Stimulated activated CD8-positive, alpha-beta memory T cell treated with anti-CD3 and anti-CD28 coated beads, Interleukin-2, amount 100 ng/mL, for 48 hours (primary cell): ENCODE data around the gene BAX.

Experiments used
- DNase-seq, 2 donors: peaks; one replicate each; pipeline ENCODE4 v3.0.0-alpha.2; 2020; ENCODE audit warnings: low read depth in 2 of 2

The BAX gene

GRCh38 chr19:48985711-48986110 lies 31.0 kb downstream of the BAX start:
- no peak for DNase-seq

- no peak for DNase-seq
Observed at GRCh38 chr19:48986211-48986610, 31.5 kb downstream of the BAX start.

DNA sequence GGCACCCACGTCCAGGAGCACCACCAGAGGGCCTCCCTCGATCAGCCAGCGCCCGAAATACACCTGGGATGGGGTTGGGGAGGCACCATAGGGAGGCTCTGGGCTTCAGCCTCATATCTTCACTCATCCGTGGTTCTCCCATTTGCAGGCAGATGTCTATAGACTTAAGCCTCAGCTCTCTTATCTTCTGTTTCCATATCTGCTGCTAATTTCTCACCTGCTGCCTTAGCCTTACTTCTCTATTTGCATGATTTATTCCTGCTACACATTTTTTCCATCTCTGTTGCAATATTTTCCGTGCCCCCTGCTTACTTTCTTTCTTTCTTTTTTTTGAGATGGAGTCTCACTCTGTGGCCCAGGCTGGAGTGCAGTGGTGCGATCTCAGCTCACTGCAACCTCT lies 32.6 kb downstream of the BAX start:
- no peak for DNase-seq

DNA sequence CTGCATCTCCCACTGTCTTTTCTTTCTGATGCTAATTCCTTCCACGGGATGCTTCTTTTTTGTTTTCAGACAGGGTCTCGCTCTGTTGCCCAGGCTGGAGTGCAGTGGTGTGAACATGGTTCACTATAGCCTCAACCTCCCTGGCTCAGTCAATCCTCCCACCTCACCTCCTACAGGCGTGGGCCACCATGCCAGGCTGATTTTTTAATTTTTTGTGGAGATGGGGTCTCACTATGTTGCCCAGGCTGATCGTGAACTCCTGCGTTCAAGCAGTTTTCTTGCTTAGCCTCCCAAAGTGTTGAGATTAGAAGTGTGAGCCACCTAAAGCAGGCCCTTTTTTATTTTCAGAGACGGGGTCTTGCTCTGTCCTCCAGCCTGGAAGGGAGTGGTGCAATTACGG lies 33.6 kb downstream of the BAX start:
- no peak for DNase-seq

- no peak for DNase-seq
Observed at GRCh38 chr19:48988860-48989259, 34.2 kb downstream of the BAX start.

- no peak for DNase-seq
Observed at GRCh38 chr19:48989701-48990291, 35.1 kb downstream of the BAX start.

DNA sequence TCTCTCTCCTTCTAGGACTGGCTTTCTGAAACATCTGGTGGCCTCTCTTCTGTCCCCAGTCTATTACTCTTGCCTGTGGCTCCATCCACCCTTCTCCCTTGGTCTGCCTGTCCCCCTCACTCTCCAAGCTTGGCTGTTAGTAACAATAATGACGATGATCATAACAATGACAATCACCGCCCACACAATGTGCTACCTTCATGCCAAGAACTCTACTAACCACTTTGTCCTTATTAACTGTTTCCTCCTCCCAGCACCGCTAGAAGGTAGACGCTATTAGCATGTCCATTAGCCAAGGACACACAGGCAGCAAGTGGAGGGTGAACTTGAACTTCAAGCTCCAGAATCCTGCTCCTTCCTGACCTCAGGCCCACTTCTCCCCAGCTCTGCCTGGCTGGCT lies 35.7 kb downstream of the BAX start:
- no peak for DNase-seq

- DNase-seq: no peak
Observed at GRCh38 chr19:48991011-48991609, 36.4 kb downstream of the BAX start.

GRCh38 chr19:48991873-48992580 lies 37.4 kb downstream of the BAX start:
- DNase-seq: no peak

GRCh38 chr19:48992581-48993174 lies 38.0 kb downstream of the BAX start:
- no peak for DNase-seq

DNA sequence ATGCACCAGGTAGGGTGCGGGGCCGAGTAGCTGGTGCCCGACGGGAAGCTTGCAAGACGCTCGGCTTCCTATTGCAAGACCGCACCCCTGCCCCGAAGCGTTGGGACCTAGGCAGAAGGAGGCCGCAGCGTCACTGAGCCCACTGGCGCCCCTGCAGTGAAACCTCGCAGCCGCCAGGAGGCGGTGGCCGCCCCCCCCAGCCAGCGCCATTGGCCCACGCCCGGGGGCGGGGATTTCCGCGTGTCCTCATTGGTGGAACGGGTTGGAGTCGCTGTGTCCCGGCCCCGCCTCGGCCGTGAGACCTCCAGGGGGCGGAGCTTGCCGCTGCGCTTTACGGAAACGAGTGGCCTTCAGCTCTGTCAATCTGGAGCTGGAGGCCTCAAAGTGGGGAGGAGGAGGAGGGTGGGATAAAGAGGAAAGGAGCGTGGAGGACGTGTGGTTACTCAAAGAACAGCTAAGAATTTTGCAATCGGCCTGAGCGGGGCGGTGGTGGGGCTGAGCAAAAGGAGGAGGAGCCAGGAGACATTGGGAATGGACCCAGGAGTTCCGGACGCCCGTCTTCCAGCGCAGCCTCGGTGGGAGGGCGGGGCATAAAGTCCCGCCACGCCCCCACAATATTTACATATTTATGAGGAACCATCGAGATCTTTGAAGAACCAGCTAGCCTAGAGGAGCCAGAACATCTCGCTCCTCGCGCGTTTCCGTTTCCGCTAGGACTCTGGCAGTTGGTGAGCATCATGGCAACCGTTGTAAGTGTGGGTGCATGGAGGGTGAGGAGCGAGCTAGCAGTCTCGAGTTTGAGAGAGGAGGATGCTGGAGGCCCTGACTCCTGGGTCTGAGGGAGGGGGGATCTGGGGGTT lies 38.7 kb downstream of the BAX start, which contains the start of the genes GYS1 and RUVBL2:
GYS1 (minus strand) TSS at position 135 of the 860 bp plus-strand sequence. CDS start 197 bp downstream, outside the sequence.
RUVBL2 (plus strand) TSS at position 713 of the 860 bp plus-strand sequence; CDS start at position 738, 25 bp downstream.
- DNase-seq: peak; percentile 98 to 99

DNA sequence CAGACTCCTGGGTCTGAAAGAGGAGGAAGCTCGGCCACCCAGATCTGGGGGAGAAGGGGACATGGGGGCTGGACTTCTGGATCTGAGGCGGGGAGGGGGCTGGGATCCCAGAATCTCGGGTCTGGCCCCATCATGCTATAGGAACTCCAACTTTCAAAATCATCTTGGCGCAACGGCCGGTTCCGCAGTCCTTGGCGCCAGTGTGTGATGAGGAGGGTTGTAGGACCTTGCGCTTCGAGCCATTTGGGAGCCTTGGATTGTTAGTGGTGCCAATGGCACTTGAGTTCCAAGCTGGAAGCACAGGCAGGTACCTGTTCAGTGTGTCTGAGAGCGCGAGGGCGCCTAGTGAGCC lies 39.3 kb downstream of the BAX start:
- DNase-seq: no peak

GRCh38 chr19:48997972-48998371 lies 43.3 kb downstream of the BAX start:
- DNase-seq: peak; percentile 41 to 44

DNA sequence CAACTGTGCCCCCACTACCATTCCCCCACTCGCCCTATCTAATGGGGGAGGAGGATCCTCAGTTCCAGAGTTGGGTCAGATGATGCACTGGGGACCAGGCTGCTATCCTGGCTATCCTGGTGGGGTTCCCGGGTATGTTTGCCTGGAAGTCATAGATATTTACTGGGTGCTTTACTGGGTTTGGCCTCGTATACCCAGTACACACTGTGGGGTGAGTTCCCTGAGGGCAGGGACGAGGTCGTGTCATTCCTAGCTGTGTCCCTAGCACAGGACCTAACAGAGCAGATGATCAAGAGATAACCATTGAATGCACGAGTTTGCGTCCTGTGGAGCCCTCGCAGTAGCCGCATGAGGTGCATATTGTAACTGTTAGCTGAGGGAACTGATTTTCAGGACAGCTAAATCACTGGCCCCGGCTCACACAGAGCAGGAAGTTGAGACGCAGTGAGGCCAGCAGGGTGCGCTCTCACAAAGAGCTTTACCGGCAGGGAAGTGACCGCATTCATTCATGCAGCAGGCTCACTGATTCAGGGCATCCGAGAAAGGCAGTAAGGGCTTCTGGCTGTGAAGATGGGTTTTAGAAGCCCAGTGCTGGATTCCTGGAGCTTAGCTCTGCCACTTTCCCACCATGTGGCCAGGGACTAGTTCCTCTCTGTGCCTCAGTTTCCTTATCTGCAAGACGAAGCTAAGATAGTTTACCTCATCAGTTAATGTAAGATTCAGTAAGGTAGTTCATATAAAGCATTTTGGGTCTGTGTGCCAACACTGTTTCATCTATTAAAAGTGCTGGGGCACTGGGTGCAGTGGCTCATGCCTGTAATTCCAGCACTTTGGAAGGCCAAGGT lies 45.0 kb downstream of the BAX start:
- peak; percentile 49 to 55 for DNase-seq

DNA sequence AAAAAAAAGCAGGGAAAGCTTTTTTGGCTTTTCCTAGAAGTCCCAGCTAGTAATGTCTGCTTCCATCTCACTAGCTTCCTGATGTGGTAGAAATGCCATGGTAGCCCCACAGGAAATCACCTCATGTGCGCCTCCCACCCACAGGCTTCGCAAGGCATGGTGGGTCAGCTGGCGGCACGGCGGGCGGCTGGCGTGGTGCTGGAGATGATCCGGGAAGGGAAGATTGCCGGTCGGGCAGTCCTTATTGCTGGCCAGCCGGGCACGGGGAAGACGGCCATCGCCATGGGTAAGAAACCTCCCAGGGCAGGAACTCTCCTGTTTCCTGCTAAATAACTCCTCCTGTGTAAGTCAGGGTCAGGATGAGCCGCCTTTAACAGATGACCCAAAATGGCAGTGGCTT lies 49.5 kb downstream of the BAX start:
- no peak for DNase-seq

GRCh38 chr19:49004964-49005614 lies 50.4 kb downstream of the BAX start:
- DNase-seq: no peak

DNA sequence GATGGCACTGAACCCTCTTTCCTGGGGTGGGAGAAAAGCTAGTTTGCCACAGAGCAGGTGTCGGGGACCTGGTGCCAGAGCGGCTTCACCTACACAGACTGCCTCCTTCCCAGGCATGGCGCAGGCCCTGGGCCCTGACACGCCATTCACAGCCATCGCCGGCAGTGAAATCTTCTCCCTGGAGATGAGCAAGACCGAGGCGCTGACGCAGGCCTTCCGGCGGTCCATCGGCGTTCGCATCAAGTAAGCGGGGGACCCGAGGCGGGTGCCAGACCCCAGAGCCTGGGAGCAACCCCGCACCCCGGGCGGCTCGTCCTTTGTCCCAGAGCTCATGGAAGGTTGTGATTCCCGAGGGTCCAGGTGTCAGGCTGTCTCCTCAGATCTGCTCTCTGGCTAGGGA lies 52.2 kb downstream of the BAX start:
- DNase-seq: no peak

DNA sequence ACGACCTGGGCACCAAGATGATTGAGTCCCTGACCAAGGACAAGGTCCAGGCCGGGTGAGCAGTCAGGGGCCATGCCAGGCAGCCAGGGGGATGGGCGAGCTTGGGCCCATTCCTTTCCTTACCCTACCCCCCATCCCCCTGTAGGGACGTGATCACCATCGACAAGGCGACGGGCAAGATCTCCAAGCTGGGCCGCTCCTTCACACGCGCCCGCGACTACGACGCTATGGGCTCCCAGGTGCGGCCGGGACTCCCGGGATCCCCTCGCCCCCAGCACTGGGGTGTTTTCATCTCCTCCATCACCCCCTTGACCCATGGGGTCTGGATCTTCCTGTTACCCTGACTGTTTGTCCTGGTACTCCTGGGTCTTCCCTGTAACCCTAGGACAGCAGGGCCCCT lies 55.2 kb downstream of the BAX start:
- no peak for DNase-seq

DNA sequence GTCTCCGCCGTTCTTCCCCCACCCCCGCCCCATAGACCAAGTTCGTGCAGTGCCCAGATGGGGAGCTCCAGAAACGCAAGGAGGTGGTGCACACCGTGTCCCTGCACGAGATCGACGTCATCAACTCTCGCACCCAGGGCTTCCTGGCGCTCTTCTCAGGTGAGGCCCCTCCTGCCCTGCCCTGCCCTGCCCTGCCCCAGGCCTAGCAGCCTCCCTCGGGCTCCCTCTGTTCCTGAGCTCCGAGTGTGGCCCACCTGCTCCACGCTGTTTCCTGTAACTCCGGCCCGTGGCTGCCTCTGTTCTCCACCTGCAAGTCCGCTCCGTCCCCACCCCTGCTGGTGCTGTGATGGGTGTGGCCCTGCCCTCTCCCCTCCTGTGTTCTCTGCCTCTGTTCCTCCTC lies 55.8 kb downstream of the BAX start:
- DNase-seq: no peak

DNA sequence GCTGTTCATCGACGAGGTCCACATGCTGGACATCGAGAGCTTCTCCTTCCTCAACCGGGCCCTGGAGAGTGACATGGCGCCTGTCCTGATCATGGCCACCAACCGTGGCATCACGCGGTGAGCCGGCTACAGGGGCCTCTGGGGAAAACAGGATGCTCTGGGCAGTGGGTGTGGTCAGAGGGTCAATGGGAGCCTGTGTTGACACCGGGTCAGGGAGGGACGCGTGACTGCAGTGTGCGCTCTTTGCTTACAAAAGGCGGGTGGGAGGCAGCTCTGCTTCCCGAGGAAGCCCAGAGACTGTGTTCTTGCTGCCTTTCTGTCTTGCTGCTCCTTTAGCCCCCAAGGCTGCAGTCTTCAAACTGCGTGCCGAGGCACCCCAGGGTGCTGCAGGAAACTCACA lies 56.5 kb downstream of the BAX start:
- DNase-seq: no peak
